ENCODE results near the gene TEX9. TPM values are rescaled to one million over a fixed set of nuclear protein-coding genes. Genes with fewer than 3 reads are reported as not detected.
"Not testable (repeated sequence)": the region's sequence is repeated elsewhere in the genome, so short reads cannot be mapped to it uniquely, and the experiment has no call there.

Gene TEX9
- polyA plus RNA-seq: 1 to 10 TPM; 1.0 to 1.7 (median 1.0) TPM

DNA sequence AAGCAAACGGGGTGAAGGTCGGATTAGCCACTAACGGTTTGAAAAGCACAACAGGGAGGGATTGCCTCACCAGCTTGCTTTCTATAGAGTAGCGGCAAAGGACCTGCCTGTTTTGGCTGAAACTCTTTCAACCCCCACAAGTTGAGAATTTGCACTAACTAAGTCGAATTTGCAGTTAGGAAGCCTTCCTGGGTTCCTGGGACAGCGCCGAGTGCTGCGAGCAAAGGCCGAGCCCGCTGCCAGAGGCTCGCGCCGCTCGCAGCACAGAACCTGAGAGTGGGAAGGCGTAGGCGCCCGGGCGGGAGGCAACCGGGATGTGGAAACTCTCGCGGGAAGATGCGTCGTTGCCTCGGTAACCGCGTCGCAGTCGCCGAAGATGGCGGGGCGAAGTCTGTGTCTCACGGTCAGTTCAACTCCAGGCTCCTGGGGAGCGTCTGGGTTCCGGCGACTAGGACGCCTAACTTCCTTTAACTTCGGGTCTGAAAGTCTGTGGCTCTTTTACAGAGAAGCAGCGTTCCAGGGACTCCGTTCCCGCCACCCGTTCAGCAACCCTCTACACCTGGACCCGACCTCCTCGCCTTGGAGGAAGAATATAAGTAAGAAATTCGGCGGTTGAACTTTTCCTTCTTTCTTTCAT, at the start of gene TEX9:
Gene TEX9, plus strand, starts transcription at position 352 of the 637 bp plus-strand sequence. Its CDS starts 25 bp downstream, at position 377.
- H3K27ac ChIP-seq (ENCODE audit: low read depth, low read length): no peak within 1 kb of the TSS
- WGBS, 3 donors: 0 to 1% (median 0%) methylated on average over 45 of the region's 45 CpGs

- not testable (repeated sequence) for H3K27ac ChIP-seq (ENCODE audit: low read depth, low read length)
- WGBS, 3 donors: 89 to 92% (median 92%) methylated on average over 12 to 16 of the region's 18 CpGs
Observed at GRCh38 chr15:56316561-56316960, 48.7 kb upstream of the TEX9 start.

GRCh38 chr15:56320316-56320715, 44.9 kb upstream of the TEX9 start:
- no peak overlapping the region for H3K27ac ChIP-seq (ENCODE audit: low read depth, low read length)

DNA sequence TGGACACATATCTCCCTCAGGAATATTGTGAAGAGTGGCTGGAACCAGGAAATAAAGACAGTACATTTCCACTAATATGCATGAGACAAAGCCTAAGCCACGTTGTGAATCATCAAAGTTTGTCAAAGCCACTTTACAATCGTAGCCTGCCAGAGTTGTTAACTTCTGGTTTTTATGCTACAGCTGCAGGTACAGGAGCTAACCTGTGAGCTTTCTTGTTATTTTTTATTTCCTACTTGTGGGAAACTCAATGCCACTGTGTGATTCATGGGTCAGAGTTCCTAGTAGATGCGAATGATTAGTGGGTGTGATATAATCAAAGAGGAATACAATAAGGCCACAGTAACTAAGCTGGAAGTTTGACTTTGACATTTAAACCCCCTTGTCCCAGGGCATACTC, 44.4 kb upstream of the TEX9 start:
- no peak overlapping the region for H3K27ac ChIP-seq (ENCODE audit: low read depth, low read length)
- WGBS, 3 donors: 72 to 82% (median 80%) methylated on average over 3 of the region's 3 CpGs

- WGBS, 3 donors: 48 to 87% (median 70%) methylated on average over 2 of the region's 2 CpGs
- no peak overlapping the region for H3K27ac ChIP-seq (ENCODE audit: low read depth, low read length)
Observed at GRCh38 chr15:56322444-56322843, 42.8 kb upstream of the TEX9 start.

DNA sequence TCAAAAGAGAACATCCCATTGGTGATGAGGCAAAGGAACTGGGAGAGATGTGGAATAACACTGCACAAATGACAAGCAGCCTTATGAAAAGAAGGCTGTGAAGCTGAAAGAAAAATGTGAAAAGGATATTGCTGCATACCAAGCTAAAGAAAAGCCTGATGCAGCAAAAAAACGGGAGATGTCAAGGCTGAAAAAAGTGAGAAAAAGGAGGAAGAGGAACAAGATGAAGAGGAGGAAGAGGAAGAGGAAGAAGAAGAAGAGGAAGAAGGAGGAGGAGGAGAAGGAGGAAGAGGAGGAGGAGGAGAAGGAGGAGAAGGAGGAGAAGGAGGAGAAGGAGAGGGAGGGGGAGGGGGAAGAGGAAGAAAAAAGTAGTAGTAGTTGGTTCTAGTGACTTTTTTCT, 41.8 kb upstream of the TEX9 start:
- no peak overlapping the region for H3K27ac ChIP-seq (ENCODE audit: low read depth, low read length)
- WGBS, 3 donors: 26 to 43% (median 36%) methylated on average over 1 of the region's 1 CpG

- 43 to 83% (median 69%) methylated on average over 3 of the region's 3 CpGs for WGBS, 3 donors
- no peak overlapping the region for H3K27ac ChIP-seq (ENCODE audit: low read depth, low read length)
Observed at GRCh38 chr15:56325186-56325585, 40.0 kb upstream of the TEX9 start.

- 75 to 90% (median 85%) methylated on average over 6 of the region's 6 CpGs for WGBS, 3 donors
- H3K27ac ChIP-seq (ENCODE audit: low read depth, low read length): no peak overlapping the region
Observed at GRCh38 chr15:56327721-56328502, 37.3 kb upstream of the TEX9 start.

- WGBS, 3 donors: 57 to 77% (median 72%) methylated on average over 2 of the region's 2 CpGs
- H3K27ac ChIP-seq (ENCODE audit: low read depth, low read length): no peak overlapping the region
Observed at GRCh38 chr15:56337084-56337725, 28.0 kb upstream of the TEX9 start.

DNA sequence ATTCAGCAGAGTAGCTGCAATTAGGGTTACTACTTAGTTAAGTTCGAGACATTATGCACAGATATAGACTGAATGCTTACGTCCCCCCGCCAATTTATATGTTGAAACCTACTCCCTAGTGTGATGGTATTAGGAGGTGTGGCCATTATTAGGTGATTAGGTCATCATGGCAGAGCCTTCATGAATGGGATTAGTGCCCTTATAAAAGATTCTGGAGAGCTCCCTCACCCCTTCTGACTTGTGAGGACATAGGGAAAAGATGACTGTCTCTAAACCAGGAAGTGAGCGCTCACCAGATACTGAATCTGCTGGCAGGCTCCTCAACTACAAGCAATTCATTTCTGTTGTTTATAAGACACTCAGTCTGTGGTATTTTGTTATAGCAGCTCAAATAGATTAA, 25.6 kb upstream of the TEX9 start:
- WGBS, 3 donors: 70 to 99% (median 92%) methylated on average over 4 of the region's 4 CpGs
- no peak overlapping the region for H3K27ac ChIP-seq (ENCODE audit: low read depth, low read length)

DNA sequence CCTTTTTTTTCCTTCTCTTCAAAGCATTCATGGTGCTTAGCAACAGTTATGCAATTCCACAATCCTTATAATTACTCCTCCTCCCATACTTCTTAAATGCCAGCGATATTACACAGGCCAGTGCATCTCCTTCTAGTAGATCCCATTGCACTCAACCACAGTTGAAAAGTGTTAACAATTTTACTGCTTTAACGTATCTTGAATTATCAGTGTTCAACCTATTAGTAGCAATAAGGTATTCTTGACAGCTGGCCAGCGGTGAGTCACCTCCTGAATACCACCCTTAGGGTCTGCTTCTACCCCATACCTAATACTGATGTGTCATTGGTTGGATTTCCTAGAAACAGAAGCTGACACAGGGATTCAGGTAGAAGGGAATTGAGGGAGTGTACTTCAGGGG, 24.0 kb upstream of the TEX9 start:
- H3K27ac ChIP-seq (ENCODE audit: low read depth, low read length): no peak overlapping the region
- whole genome bisulfite sequencing, 3 donors: 85 to 93% (median 92%) methylated on average over 3 of the region's 3 CpGs

DNA sequence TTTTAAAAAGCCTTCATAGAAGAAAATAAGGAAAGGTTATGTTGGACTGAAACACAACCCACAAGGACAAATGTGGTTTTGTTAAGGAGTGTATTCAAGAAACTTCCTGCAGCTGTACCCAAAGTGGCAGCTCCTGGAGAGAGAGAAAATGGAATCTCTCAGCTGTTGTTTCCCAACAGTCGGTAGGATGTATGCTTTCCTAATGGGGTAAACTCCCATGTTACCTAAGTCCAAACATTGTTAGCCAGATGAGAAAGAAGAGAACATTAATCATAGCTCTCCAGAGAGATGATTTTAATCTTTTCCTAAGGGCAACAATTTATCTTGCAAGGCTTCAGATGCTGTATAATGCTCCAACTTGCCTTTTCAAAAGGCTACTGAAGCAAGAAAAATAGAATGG, 22.6 kb upstream of the TEX9 start:
- WGBS, 3 donors: 22 to 43% (median 23%) methylated on average over 1 of the region's 1 CpG

DNA sequence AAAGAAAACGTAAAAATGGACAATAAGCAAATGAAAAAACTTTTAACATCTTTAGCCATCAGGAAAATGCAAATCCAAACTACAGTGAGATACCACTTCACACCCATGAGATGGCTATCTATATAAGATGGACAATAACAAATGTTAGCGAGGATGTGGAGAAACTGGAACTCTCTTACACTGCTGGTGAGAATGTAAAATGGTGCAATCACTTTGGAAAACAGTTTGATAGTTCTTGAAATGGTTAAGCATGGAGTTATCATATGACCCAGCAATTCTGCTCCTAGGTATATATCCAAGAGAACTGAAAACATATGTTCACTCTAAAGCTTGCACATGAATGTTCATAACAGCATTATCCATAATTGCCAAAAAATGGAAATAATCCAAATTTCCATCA, 21.3 kb upstream of the TEX9 start:
- no peak overlapping the region for H3K27ac ChIP-seq (ENCODE audit: low read depth, low read length)
- whole genome bisulfite sequencing, 3 donors: 80 to 97% (median 82%) methylated on average over 2 of the region's 2 CpGs

More for the DNA sequence above, 22.6 kb upstream of the TEX9 start:
- H3K27ac ChIP-seq (ENCODE audit: low read depth, low read length): no peak overlapping the region

DNA sequence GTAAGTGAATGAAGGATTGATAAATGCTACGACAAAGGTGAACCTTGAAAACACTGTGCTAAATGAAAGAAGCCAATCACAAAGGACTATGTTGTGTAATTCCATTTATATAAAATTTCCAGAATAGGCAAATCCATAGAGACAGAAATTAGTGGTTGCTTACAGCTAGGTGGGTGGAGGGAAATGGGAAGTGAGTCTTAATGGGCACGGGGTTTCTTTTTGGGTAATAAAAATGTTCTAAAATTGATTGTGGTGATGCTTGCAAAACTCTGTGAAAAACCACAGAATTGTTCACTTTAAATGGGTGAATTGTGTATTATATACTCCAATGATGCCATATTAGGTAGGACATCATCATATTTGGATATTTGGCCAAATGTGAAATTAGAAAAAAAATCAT, 20.9 kb upstream of the TEX9 start:
- no peak overlapping the region for H3K27ac ChIP-seq (ENCODE audit: low read depth, low read length)
- WGBS, 3 donors: 71 to 88% (median 79%) methylated on average over 2 of the region's 2 CpGs

GRCh38 chr15:56346414-56346813, 18.8 kb upstream of the TEX9 start:
- WGBS, 3 donors: 68 to 73% (median 70%) methylated on average over 3 of the region's 3 CpGs
- H3K27ac ChIP-seq (ENCODE audit: low read depth, low read length): no peak overlapping the region

GRCh38 chr15:56349554-56349953, 15.7 kb upstream of the TEX9 start:
- WGBS, 3 donors: 81 to 90% (median 85%) methylated on average over 6 of the region's 6 CpGs
- no peak overlapping the region for H3K27ac ChIP-seq (ENCODE audit: low read depth, low read length)

DNA sequence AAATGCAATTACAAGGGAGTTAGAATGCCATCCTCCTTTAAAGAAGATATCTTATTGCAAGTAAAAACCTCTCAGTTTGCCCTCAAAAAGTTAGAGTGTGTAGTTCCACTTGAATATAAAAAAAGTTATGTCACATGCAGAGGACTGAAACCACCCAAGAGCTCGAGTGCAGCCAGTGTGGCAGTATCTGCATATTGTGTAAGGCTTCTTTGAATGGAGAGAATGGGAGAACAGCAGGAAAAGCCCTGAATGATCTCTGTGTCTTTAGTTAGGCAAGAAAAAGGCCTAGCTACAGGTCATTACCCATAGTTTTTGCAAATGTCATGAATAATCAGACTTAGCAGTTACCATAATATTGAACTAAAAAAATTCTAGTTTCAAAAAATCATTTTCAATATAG, 13.9 kb upstream of the TEX9 start:
- 39 to 56% (median 45%) methylated on average over 1 of the region's 1 CpG for WGBS, 3 donors
- H3K27ac ChIP-seq (ENCODE audit: low read depth, low read length): no peak overlapping the region

- H3K27ac ChIP-seq (ENCODE audit: low read depth, low read length): no peak overlapping the region
- WGBS, 3 donors: 91 to 95% (median 93%) methylated on average over 12 of the region's 12 CpGs
Observed at GRCh38 chr15:56351957-56352506, 13.2 kb upstream of the TEX9 start.

- 36 to 88% (median 40%) methylated on average over 1 of the region's 1 CpG for WGBS, 3 donors
- H3K27ac ChIP-seq (ENCODE audit: low read depth, low read length): no peak overlapping the region
Observed at GRCh38 chr15:56353119-56353518, 12.1 kb upstream of the TEX9 start.
